ENCODE data around the gene RAI1. TPM values are rescaled to one million over a fixed set of nuclear protein-coding genes. Genes with fewer than 3 reads are reported as not detected.

The RAI1 gene
- total RNA-seq, 1 experiment from 2014 or later = 86.3 TPM

DNA sequence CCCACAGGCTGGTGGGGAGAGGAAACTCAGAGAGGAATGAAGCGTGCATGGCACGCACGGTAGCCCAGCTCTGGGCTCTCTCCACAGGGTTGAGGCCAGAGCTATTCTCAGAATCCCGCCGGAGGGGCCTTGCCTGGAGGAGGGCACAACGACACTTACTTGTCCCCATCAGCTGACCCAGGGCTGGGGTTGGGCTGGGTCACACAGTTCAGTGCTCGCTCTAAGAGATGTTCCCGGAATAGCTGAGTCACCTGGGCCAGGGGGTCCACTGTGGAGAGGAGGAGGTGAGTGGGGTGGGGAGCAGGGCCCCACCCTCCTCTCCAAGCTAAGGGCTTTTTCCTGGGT lies 133.8 kb downstream of the RAI1 start:
- CTCF ChIA-PET = no interaction called here
- no peak overlapping the region for H3K27ac ChIP-seq
- H3K4me1 ChIP-seq (replicated peaks; ENCODE audit: insufficient read depth) = peaks cover 31% of the 10 kb centered on the region

DNA sequence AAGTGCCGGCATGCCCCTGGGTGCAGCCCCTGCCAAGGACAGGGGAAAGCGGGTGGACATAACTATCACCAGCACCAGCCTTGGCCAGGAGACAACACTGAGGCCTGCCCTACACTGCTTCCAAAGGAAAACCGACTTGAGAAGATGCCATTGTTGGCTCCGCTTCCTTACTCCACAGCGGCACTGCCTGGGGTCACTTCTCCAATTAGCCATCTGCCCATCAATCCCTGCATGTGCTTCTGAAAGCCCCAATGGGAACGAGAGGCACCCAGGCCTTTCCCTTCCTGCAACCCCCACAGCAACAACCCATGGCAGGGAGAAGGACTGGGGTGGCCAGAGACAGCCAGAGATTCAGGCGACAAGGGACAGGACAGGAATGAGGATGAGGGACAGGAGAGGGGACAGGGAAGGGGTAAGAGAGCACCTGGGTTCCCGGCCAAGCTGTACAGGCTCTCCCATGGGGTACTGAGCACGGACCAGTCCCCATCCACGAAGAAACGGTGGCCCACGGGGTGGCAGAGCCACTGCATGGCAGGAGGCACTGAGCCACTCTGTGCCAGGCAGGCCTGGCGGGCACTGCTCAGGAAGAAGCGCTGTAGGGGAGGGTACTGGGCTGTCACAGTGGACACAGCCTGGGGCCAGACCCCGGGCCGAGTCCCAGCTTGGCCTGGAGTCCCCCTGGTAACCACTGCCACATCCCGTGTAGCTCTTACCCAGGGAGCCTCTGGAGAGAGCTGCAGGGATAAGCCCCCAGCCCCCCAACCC lies 134.4 kb downstream of the RAI1 start:
- no peaks in the 10 kb centered on the region for H3K9me3 ChIP-seq (ENCODE audit: insufficient read depth, low read depth)
- POLR2A ChIA-PET (ENCODE audit: unreplicated experiment) = no interaction called here
- H3K9me2 ChIP-seq (ENCODE audit: insufficient read depth) = no peaks in the 10 kb centered on the region
- peaks cover 37% of the 10 kb centered on the region for H3K4me1 ChIP-seq (replicated peaks; ENCODE audit: insufficient read depth)
- H3K27me3 ChIP-seq (ENCODE audit: insufficient read depth, low read depth) = no peaks in the 10 kb centered on the region
- intact Hi-C loops (cut with micrococcal nuclease; ENCODE audit: unreplicated experiment) = no loop called here
- peaks cover 81% of the 10 kb centered on the region for H3F3A ChIP-seq (ENCODE audit: insufficient read depth, low read depth)
- H3K4me3 ChIP-seq = no peak overlapping the region
- no peak overlapping the region for H2AFZ ChIP-seq
- no TSS peak for BruUV-seq (replicated peaks)
- H3K79me2 ChIP-seq (ENCODE audit: low read depth) = peaks cover 35% of the 10 kb centered on the region
- CTCF ChIA-PET = no interaction called here
- H3K36me3 ChIP-seq (ENCODE audit: low read depth) = peaks cover 30% of the 10 kb centered on the region
- no peak for TF ChIP-seq EZH2 (IDR thresholded peaks at IDR 0.05; ENCODE audit: low read depth)
- TF ChIP-seq, protein P1, sequence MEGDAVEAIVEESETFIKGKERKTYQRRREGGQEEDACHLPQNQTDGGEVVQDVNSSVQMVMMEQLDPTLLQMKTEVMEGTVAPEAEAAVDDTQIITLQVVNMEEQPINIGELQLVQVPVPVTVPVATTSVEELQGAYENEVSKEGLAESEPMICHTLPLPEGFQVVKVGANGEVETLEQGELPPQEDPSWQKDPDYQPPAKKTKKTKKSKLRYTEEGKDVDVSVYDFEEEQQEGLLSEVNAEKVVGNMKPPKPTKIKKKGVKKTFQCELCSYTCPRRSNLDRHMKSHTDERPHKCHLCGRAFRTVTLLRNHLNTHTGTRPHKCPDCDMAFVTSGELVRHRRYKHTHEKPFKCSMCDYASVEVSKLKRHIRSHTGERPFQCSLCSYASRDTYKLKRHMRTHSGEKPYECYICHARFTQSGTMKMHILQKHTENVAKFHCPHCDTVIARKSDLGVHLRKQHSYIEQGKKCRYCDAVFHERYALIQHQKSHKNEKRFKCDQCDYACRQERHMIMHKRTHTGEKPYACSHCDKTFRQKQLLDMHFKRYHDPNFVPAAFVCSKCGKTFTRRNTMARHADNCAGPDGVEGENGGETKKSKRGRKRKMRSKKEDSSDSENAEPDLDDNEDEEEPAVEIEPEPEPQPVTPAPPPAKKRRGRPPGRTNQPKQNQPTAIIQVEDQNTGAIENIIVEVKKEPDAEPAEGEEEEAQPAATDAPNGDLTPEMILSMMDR (conservative IDR thresholded peaks at IDR 0.05) = no peak
- H3K4me2 ChIP-seq = no peak overlapping the region
- H4K20me1 ChIP-seq (ENCODE audit: insufficient read depth) = peaks cover 87% of the 10 kb centered on the region
- H3K27ac ChIP-seq = no peak overlapping the region
- no peak for DNase-seq

More for the DNA sequence above, 133.8 kb downstream of the RAI1 start:
- Histone ChIP-seq H3K4me2 (no peak overlapping the region), H3K27me3 (ENCODE audit: insufficient read depth, low read depth) (no peaks in the 10 kb centered on the region), H3K4me3 (no peak overlapping the region), H3F3A (ENCODE audit: insufficient read depth, low read depth) (peaks cover 80% of the 10 kb centered on the region), H3K79me2 (ENCODE audit: low read depth) (peaks cover 29% of the 10 kb centered on the region), H3K9me3 (ENCODE audit: insufficient read depth, low read depth) (no peaks in the 10 kb centered on the region), H3K9me2 (ENCODE audit: insufficient read depth) (no peaks in the 10 kb centered on the region), H3K36me3 (ENCODE audit: low read depth) (peaks cover 30% of the 10 kb centered on the region), H2AFZ (no peak overlapping the region), H4K20me1 (ENCODE audit: insufficient read depth) (peaks cover 87% of the 10 kb centered on the region)
- BruUV-seq (replicated peaks) = no TSS peak
- POLR2A ChIA-PET (ENCODE audit: unreplicated experiment) = no interaction called here
- TF ChIP-seq, protein P1 (conservative IDR thresholded peaks at IDR 0.05) = no peak
- TF ChIP-seq EZH2 (IDR thresholded peaks at IDR 0.05; ENCODE audit: low read depth) = no peak
- intact Hi-C loops (cut with micrococcal nuclease; ENCODE audit: unreplicated experiment) = no loop called here
- DNase-seq = no peak

DNA sequence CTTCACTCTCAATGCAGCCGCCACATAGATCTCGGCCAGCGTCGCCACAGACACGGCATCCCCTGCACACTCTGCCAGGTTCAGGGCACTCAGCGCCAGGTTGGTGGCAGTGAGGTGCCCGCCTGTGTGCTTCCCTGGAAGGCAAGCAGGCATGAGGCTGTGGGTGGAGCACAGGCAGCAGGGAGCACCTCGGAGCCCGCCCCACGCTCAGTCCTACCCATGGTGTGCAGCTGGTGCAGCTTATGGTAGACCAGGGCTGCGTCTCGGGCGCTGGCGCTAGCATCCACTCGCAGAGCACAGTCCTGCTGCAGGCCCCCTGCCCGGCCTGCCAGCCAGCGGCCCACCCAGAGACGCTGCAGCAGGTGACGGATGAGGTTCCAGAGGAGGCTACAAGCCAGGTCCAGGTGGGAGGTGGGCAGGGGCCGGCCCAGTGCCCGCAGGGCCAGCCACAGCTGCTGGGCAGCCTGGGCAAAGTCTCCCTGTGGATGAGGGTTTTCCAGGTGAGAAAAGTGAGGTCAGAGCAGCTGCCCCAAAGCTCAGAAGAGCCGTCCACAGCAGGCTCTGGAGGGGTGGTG lies 135.1 kb downstream of the RAI1 start:
- H3K36me3 ChIP-seq (ENCODE audit: low read depth) = peaks cover 34% of the 10 kb centered on the region
- no peak for TF ChIP-seq EZH2 (IDR thresholded peaks at IDR 0.05; ENCODE audit: low read depth)
- TF ChIP-seq, protein P1 (conservative IDR thresholded peaks at IDR 0.05) = no peak
- no peaks in the 10 kb centered on the region for H3K27me3 ChIP-seq (ENCODE audit: insufficient read depth, low read depth)
- BruUV-seq (replicated peaks) = no TSS peak
- H3K4me3 ChIP-seq = no peak overlapping the region
- H3K79me2 ChIP-seq (ENCODE audit: low read depth) = peaks cover 42% of the 10 kb centered on the region
- no peak for DNase-seq
- intact Hi-C loops (cut with micrococcal nuclease; ENCODE audit: unreplicated experiment) = no loop called here
- H3F3A ChIP-seq (ENCODE audit: insufficient read depth, low read depth) = peaks cover 81% of the 10 kb centered on the region
- no peaks in the 10 kb centered on the region for H3K9me3 ChIP-seq (ENCODE audit: insufficient read depth, low read depth)
- H3K4me2 ChIP-seq = no peak overlapping the region
- POLR2A ChIA-PET (ENCODE audit: unreplicated experiment) = no interaction called here
- peaks cover 42% of the 10 kb centered on the region for H3K4me1 ChIP-seq (replicated peaks; ENCODE audit: insufficient read depth)
- no peak overlapping the region for H2AFZ ChIP-seq
- no peak overlapping the region for H3K27ac ChIP-seq
- CTCF ChIA-PET = interaction anchor here (0.6 kb wide), 1 partner anchor 47 kb away, joined by 10 read pairs; no protein-coding TSS in a partner anchor
- peaks cover 89% of the 10 kb centered on the region for H4K20me1 ChIP-seq (ENCODE audit: insufficient read depth)
- H3K9me2 ChIP-seq (ENCODE audit: insufficient read depth) = no peaks in the 10 kb centered on the region

Data from PC-9 (cell line).